GM19023 (cell line): ENCODE data around the gene NNMT.

ENCODE experiments used
- ATAC-seq: cut with Tn5 transposase; IDR thresholded peaks from one replicate; pipeline ENCODE4 v1.9.1; 2021; ENCODE audit warnings: mild to moderate bottlenecking, moderate library complexity; ENCODE audit not compliant: unreplicated experiment

Gene NNMT

GRCh38 chr11:114282488-114282887, 13.7 kb upstream of the NNMT start:
- no peak for ATAC-seq

GRCh38 chr11:114283422-114283821, 12.8 kb upstream of the NNMT start:
- ATAC-seq = no peak

- ATAC-seq = no peak
Measured at GRCh38 chr11:114284021-114284420, 12.2 kb upstream of the NNMT start.

GRCh38 chr11:114284914-114285313, 11.3 kb upstream of the NNMT start:
- no peak for ATAC-seq

GRCh38 chr11:114285599-114285998, 10.6 kb upstream of the NNMT start:
- ATAC-seq = no peak

GRCh38 chr11:114286229-114286628, 10.0 kb upstream of the NNMT start:
- no peak for ATAC-seq

GRCh38 chr11:114287154-114287553, 9.0 kb upstream of the NNMT start:
- no peak for ATAC-seq

GRCh38 chr11:114288136-114288535, 8.1 kb upstream of the NNMT start:
- no peak for ATAC-seq

GRCh38 chr11:114289779-114290178, 6.4 kb upstream of the NNMT start:
- no peak for ATAC-seq

- ATAC-seq = no peak
Measured at GRCh38 chr11:114290503-114291235, 5.5 kb upstream of the NNMT start.

- ATAC-seq = no peak
Measured at GRCh38 chr11:114291381-114291780, 4.8 kb upstream of the NNMT start.

GRCh38 chr11:114291842-114292680, 4.1 kb upstream of the NNMT start:
- no peak for ATAC-seq

- no peak for ATAC-seq
Measured at GRCh38 chr11:114293201-114293711, 2.9 kb upstream of the NNMT start.

GRCh38 chr11:114296605-114297372, 590 bp downstream of the NNMT start:
- ATAC-seq = no peak

- no peak for ATAC-seq
Measured at GRCh38 chr11:114297806-114298709, 1.9 kb downstream of the NNMT start.

GRCh38 chr11:114298710-114299109, 2.5 kb downstream of the NNMT start:
- no peak for ATAC-seq

GRCh38 chr11:114301088-114301487, 4.9 kb downstream of the NNMT start:
- ATAC-seq = no peak

GRCh38 chr11:114301927-114302326, 5.7 kb downstream of the NNMT start:
- ATAC-seq = no peak

- no peak for ATAC-seq
Measured at GRCh38 chr11:114302663-114303062, 6.5 kb downstream of the NNMT start.

- ATAC-seq = no peak
Measured at GRCh38 chr11:114304065-114304464, 7.9 kb downstream of the NNMT start.
